Measurements from ENCODE around the gene CEBPE.

The CEBPE gene

GRCh38 chr14:23093526-23093925, 25.5 kb downstream of the CEBPE start:
- Histone ChIP-seq H4K20me1 (ENCODE audit: insufficient read depth, low read length, poor library complexity, severe bottlenecking) (peaks cover 48% of the 10 kb centered on the region), H3K4me1 (ENCODE audit: insufficient read depth, low read length, poor library complexity, severe bottlenecking) (peaks cover 37% of the 10 kb centered on the region), H2AFZ (ENCODE audit: low read length) (no peak overlapping the region), H3K4me3 (ENCODE audit: low read length, poor library complexity, severe bottlenecking) (peak overlapping the region; percentile 87), H3K9ac (ENCODE audit: low read depth, low read length, poor library complexity, severe bottlenecking) (peak overlapping the region; percentile 85), H3K9me3 (ENCODE audit: insufficient read depth, low read depth, low read length) (no peaks in the 10 kb centered on the region), H3K79me2 (ENCODE audit: insufficient read depth, low read length) (peaks cover 85% of the 10 kb centered on the region), H3K9me2 (replicated peaks; ENCODE audit: low read depth, low read length) (no peaks in the 10 kb centered on the region), H3F3A (ENCODE audit: low read depth) (no peaks in the 10 kb centered on the region), H3K36me3 (ENCODE audit: insufficient read depth, low read length) (peaks cover 38% of the 10 kb centered on the region), H3K27me3 (ENCODE audit: insufficient read depth, low read length, poor library complexity, severe bottlenecking) (no peaks in the 10 kb centered on the region), H3K4me2 (ENCODE audit: low read depth, low read length, poor library complexity, severe bottlenecking) (peak overlapping the region; percentile 86)
- no peak for TF ChIP-seq CTCF (conservative IDR thresholded peaks at IDR 0.05; ENCODE audit: low read length)
- no peak for TF ChIP-seq EZH2phosphoT487 (IDR thresholded peaks at IDR 0.05; ENCODE audit: borderline replicate concordance)

- peaks cover 39% of the 10 kb centered on the region for H3K4me1 ChIP-seq (ENCODE audit: insufficient read depth, low read length, poor library complexity, severe bottlenecking)
- H3F3A ChIP-seq (ENCODE audit: low read depth), result no peaks in the 10 kb centered on the region
- H3K9me2 ChIP-seq (replicated peaks; ENCODE audit: low read depth, low read length), result no peaks in the 10 kb centered on the region
- peaks cover 80% of the 10 kb centered on the region for H3K79me2 ChIP-seq (ENCODE audit: insufficient read depth, low read length)
- no peaks in the 10 kb centered on the region for H3K27me3 ChIP-seq (ENCODE audit: insufficient read depth, low read length, poor library complexity, severe bottlenecking)
- H3K36me3 ChIP-seq (ENCODE audit: insufficient read depth, low read length), result peaks cover 42% of the 10 kb centered on the region
- peak overlapping the region; percentile 85 for H3K9ac ChIP-seq (ENCODE audit: low read depth, low read length, poor library complexity, severe bottlenecking)
- H3K9me3 ChIP-seq (ENCODE audit: insufficient read depth, low read depth, low read length), result no peaks in the 10 kb centered on the region
- H3K4me3 ChIP-seq (ENCODE audit: low read length, poor library complexity, severe bottlenecking), result peak overlapping the region; percentile 87
- H2AFZ ChIP-seq (ENCODE audit: low read length), result no peak overlapping the region
- peak overlapping the region; percentile 86 for H3K4me2 ChIP-seq (ENCODE audit: low read depth, low read length, poor library complexity, severe bottlenecking)
- H4K20me1 ChIP-seq (ENCODE audit: insufficient read depth, low read length, poor library complexity, severe bottlenecking), result peaks cover 43% of the 10 kb centered on the region
- TF ChIP-seq CTCF (conservative IDR thresholded peaks at IDR 0.05; ENCODE audit: low read length) (no peak), EZH2phosphoT487 (IDR thresholded peaks at IDR 0.05; ENCODE audit: borderline replicate concordance) (no peak)
Measured at GRCh38 chr14:23093104-23093503, 26.0 kb downstream of the CEBPE start.

- peaks cover 32% of the 10 kb centered on the region for H3K4me1 ChIP-seq (ENCODE audit: insufficient read depth, low read length, poor library complexity, severe bottlenecking)
- TF ChIP-seq CTCF (conservative IDR thresholded peaks at IDR 0.05; ENCODE audit: low read length) (no peak), EZH2phosphoT487 (IDR thresholded peaks at IDR 0.05; ENCODE audit: borderline replicate concordance) (no peak)
- H3K4me3 ChIP-seq (ENCODE audit: low read length, poor library complexity, severe bottlenecking), result peak overlapping the region; percentile 87
- peak overlapping the region; percentile 86 for H3K4me2 ChIP-seq (ENCODE audit: low read depth, low read length, poor library complexity, severe bottlenecking)
- H3F3A ChIP-seq (ENCODE audit: low read depth), result no peaks in the 10 kb centered on the region
- peaks cover 38% of the 10 kb centered on the region for H4K20me1 ChIP-seq (ENCODE audit: insufficient read depth, low read length, poor library complexity, severe bottlenecking)
- H3K9me3 ChIP-seq (ENCODE audit: insufficient read depth, low read depth, low read length), result no peaks in the 10 kb centered on the region
- H3K79me2 ChIP-seq (ENCODE audit: insufficient read depth, low read length), result peaks cover 68% of the 10 kb centered on the region
- peak overlapping the region; percentile 85 for H3K9ac ChIP-seq (ENCODE audit: low read depth, low read length, poor library complexity, severe bottlenecking)
- no peak overlapping the region for H2AFZ ChIP-seq (ENCODE audit: low read length)
- no peaks in the 10 kb centered on the region for H3K27me3 ChIP-seq (ENCODE audit: insufficient read depth, low read length, poor library complexity, severe bottlenecking)
- H3K9me2 ChIP-seq (replicated peaks; ENCODE audit: low read depth, low read length), result no peaks in the 10 kb centered on the region
- peaks cover 58% of the 10 kb centered on the region for H3K36me3 ChIP-seq (ENCODE audit: insufficient read depth, low read length)
Measured at GRCh38 chr14:23091294-23092225, 27.5 kb downstream of the CEBPE start.

All from Loucy (cell line).